ENCODE data around the gene SLC12A9.
A peak's percentile ranks its signal among the peaks of the same experiment; 100 is the strongest.
"Not testable (repeated sequence)": the region's sequence is repeated elsewhere in the genome, so short reads cannot be mapped to it uniquely, and the experiment has no call there.

SLC12A9 gene

DNA sequence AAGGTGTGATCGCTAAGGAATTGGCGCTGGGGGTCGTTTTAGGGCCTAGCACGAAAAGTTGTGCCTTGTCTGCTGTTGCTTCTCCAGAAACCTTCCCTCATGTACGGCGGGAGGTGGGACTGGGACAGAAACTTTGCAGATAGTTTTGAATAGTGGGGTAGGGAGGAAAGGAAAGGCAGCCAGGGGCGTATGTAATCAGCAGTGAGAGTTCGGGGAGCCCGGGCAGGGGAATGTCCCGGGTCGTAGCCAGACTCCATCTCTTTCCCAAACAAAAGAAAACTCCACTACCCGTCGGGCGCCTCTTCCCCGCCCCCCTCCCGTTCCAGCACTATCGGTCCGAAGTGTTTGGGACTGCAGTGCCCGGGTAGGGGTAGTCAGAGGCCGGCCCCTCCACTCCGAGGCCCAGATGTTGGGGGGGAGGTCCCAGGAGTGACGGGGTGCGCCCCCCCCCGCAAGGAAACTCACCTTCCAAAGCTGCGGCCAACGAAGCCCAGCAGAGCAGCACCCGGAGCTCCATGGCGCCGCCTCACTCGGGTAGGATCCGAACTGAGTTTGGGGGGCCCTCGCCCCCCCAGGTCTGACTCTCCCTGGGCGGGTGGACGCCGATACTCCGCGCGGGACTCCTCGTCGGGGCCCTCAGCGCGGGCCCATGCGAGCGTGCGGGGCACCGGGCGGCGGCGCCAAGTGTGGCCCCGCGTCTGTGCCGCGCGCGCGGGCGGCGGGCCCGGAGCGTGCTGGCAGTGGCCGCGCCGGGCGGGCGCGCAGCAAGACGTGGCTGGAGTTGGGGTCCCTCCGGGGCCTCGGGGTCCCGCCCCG, 25.8 kb upstream of the SLC12A9 start:
- DNase-seq (ENCODE audit: low read depth): no peak

DNA sequence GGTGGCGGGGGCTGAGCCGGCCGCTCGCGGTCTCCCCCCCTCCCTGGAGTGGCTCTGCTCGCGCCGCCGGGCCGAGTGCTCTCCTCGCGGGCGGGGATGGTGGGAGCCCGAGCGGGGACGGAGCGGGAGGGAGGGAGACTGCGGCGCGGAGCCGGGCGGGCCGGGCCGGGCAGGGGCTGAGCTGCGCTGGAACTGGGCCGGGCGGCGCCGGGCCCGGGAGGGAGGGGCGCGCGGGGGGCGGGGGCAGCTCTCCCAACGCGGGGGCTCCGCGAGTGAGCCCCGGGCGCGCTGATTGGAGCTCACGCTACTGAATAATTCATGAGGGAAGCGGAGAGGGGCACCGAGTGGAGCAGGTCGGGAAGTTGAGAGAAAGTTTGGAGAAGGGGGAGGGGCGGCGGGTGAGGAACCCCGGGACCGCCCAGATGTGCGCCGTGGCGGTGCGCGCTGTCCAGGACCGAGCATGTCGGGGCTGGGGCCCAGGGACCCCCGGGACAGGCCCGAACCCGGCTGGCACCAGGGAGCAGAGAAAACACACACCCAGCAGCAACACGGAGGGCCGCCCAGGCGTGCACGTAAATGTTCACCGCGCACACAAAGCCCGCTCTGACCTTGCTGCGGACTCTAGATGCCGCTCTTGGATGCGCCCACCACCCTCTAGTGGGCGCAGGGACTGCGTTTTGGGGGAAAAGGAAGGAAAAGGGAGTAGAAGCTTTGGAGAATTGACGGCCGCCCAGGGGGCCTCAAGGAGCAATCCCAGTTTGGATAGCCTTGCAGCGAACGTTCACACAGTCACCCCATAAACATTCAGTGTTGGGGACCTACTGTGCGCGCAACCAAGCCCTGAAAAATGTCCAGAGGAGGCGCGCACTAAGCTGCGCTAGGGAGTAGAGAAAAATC, 24.9 kb upstream of the SLC12A9 start, which contains the start of gene EPHB4:
Gene EPHB4, minus strand, starts transcription at position 194 of the 897 bp plus-strand sequence. CDS start 493 bp downstream, outside the sequence.
- DNase-seq (ENCODE audit: low read depth): no peak

GRCh38 chr7:100829150-100829716, 23.3 kb upstream of the SLC12A9 start:
- no peak for DNase-seq (ENCODE audit: low read depth)

DNA sequence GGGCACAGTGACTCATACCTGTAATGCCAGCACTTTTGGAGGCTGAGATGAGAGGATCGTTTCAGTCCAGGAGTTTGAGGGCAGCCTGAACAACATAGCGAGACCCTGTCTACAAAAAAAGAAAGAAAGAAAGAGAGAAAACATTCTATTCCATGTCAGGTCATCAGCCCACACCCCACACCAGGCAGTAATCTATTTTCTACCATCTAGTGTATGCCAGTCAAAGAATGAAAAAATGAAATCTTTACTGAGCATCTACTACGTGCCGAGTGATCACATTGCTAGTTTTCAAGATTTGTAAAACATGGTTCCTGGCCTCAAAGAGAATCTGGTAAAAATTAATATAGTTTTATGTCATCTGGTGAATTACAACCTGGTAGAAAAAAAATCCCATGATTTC, 22.1 kb upstream of the SLC12A9 start:
- DNase-seq (ENCODE audit: low read depth): no peak

DNA sequence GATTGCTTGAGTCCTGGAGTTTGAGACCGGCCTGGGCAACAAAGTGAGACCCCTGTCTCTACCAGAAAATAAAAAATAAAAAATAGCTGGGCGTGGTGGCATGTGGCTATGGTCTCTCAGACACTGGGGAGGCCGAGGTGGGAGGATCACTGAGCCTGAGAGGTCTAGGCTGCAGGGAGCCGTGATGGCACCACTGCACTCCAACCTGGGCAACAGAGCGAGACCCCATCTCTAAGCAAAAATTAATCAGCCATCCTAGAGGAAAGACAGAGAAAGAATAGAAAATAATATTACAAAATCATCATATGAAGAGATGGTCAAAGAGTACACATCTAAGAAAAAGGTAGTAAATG, 20.3 kb upstream of the SLC12A9 start:
- DNase-seq (ENCODE audit: low read depth): no peak

DNA sequence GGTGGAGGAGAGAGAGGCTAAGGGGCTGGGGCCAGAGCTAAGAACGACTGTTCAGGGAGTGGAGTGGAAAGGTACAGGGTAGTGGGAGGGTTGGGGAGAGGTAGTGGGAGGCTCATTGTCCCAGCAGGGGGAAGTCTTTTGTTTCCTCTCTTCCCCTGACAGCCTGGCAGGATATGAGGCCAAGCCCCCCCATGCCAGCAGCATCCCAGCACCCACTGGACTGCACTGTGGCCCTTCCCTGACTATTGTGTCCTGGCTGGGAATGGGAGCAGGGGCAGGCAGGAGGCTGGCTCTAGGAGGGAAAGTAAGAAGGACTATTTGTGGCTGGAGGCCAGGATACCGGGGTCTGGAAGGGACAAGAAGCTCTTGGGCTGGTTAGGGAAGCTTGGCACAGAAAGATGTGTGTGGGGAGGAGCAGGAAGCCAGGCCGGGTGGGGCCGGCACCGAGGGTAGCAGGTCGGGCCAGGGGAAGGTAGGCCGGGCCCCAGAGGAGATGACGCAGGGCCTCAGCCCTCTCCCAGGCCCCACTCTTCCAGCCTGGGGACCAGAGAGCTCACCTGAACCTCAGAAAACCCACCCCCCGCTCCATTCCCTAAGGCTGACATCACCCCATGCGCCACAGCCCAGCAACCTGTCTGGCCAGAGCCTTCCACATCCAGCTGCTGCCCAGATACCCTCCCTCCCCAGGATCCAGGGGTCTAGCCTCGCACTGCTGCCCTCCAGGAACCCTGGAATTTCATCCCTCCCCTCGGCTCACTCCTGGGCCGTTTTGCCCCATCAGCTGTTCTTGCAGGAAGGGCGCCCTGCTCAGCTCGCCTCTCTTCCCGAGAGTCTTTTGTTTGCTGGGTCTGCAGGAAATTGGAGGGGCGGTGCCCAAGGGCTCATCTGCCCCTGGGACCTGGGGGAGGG, 16.4 kb upstream of the SLC12A9 start:
- DNase-seq (ENCODE audit: low read depth): no peak

DNA sequence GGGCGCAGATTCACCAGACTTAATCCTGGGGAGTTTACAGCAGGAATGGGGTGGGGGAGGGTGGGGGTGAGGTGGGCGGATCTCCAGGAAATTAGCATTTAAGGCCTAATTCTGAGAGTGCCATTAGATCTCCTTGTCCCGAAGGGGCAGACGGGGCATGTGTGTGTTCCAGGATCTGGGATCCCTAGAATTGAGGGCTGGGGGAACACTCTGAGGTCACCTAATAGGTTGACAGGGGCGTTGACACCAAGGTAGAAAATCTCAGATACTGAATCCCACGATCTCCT, 15.8 kb upstream of the SLC12A9 start:
- no peak for DNase-seq (ENCODE audit: low read depth)

- DNase-seq (ENCODE audit: low read depth): peak; percentile 62
Observed at GRCh38 chr7:100837099-100837836, 15.2 kb upstream of the SLC12A9 start.

GRCh38 chr7:100839361-100839760, 13.2 kb upstream of the SLC12A9 start:
- no peak for DNase-seq (ENCODE audit: low read depth)

DNA sequence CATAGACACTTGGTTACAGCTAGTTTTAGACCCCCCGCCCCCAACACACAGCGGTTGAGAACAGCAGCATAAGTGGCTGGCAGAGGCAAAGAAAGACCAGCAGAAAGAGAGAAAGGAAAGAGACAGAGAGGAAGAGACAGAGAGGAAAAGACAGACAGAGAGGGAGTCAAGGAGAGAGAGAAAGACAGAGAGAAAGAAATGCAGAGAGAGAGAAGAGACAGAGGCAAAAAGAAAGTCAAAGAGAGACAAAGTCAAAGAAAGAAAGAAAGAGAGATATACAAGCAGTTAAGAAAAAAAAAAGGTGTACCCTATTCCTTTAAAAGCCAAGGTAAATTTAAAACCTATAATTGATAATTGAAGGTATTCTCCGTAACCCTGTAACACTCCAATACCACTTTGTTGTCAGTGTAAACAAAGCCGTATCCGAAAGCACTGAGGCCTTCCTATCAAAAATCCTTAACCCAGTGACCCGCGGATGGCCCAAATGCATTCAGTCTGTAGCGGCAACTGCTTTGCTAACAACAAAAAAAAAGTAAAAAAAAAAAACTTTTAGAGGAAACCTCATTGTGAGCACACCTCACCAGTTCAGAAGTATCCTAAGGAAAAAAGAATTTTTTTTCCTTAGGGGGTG, 11.9 kb upstream of the SLC12A9 start:
- DNase-seq (ENCODE audit: low read depth): no peak

- no peak for DNase-seq (ENCODE audit: low read depth)
Observed at GRCh38 chr7:100847360-100847759, 5.2 kb upstream of the SLC12A9 start.

DNA sequence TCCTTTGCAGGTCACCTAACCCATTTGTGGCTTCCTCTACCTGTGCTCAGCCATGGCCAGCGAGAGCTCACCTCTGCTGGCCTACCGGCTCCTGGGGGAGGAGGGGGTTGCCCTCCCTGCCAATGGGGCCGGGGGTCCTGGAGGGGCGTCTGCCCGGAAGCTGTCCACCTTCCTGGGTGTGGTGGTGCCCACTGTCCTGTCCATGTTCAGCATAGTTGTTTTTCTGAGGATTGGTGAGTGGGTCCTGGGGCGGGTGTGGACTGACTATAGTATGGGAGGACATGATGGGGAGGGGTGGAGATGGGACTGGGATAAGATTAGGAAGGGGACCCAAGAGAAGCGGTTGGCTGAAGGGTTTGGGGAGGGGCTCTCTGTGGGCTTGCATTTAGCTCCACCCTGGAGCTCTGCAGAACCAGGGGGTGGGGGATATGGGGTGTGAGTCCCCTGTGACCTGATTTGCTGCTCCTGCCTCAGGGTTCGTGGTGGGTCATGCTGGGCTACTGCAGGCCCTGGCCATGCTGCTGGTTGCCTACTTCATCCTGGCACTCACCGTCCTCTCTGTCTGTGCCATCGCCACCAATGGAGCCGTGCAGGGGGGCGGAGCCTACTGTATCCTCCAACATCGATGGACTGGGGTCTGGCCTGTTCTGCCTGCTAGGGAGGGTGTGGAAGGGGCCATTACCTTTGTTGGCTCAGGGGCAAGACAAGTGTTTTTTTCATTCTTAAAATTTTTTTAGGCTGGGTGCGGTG, 1.8 kb downstream of the SLC12A9 start:
- no peak for DNase-seq (ENCODE audit: low read depth)

DNA sequence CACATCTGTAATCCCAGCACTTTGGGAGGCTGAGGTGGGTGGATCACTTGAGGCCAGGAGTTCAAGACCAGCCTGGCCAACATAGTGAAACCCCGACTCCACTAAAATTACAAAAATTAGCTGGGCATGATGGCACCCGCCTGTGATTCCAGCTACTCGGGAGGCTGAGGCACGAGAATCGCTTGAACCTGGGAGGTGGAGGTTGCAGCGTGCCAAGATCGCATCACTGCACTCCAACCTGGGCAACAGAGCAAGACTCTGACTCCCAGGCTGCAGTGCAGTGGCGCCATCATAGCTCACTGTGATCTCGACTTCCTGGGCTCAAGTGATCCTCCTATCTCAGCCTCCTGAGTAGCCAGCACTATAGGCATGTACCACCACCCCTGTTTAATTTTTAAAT, 2.4 kb downstream of the SLC12A9 start:
- DNase-seq (ENCODE audit: low read depth): not testable (repeated sequence)

DNA sequence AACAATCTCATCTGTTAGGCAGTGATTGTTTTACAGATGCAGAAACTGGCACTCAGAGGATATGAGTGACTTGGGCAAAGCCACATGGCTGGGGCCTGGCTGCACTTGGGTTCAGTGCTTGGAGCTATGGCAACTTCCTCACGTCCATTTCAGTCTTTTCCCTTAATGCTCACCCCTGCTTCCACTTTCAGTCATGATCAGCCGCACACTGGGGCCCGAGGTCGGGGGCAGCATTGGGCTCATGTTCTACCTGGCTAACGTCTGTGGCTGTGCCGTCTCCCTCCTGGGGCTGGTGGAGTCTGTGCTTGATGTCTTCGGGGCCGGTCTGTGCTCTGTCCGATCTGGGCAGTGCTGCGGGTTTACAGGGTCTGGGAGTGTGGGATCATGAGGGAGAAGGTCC, 3.0 kb downstream of the SLC12A9 start:
- no peak for DNase-seq (ENCODE audit: low read depth)

DNA sequence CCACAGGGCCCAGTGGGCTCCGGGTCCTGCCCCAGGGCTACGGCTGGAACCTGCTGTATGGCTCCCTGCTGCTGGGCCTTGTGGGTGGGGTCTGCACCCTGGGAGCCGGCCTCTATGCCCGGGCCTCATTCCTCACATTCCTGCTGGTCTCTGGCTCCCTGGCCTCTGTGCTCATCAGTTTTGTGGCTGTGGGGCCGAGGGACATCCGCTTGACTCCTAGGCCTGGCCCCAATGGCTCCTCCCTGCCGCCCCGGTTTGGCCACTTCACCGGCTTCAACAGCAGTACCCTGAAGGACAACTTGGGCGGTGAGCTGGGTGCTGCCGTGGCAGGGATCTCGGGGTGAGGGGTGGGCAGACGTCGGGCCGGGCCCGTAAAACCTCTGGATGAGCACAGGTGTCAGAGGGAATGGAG, 4.4 kb downstream of the SLC12A9 start:
- DNase-seq (ENCODE audit: low read depth): no peak

GRCh38 chr7:100859856-100860255, 7.3 kb downstream of the SLC12A9 start:
- no peak for DNase-seq (ENCODE audit: low read depth)

DNA sequence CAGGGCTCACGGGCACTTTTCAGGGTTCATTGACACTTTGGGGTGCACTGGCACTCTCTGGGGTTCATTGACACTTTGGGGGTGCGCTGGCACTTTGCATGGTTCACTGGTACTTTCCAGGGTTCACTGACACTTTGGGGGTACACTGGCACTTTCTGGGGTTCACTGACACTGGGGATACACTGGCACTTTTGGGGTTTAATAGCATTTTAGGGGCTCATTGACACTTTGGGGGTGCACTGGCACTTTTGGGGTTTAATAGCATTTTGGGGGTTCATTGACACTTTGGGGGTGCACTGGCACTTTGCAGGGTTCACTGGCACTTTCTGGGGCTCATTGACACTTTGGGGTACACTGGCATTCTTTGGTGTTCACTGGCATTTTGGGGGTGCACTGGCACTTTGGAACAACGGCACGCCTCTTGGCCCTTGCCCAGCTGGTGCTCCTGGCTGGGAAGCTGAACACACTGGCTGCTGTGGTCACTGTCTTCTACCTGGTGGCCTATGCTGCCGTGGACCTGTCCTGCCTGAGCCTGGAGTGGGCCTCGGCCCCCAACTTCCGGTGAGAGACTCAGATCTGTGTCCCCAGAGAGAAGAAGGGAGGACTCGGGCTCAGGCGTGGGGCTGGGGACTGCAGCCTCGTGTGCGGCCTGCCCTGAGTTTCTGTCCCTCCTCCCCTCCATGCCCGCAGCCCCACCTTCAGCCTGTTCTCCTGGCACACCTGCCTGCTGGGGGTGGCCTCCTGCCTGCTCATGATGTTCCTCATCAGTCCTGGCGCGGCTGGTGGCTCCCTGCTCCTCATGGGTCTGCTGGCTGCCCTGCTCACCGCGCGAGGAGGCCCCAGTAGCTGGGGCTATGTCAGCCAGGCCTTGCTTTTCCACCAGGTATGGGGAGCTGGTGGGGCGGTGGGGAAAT, 8.4 kb downstream of the SLC12A9 start:
- DNase-seq (ENCODE audit: low read depth): no peak

GRCh38 chr7:100861616-100861985, 9.1 kb downstream of the SLC12A9 start:
- no peak for DNase-seq (ENCODE audit: low read depth)

DNA sequence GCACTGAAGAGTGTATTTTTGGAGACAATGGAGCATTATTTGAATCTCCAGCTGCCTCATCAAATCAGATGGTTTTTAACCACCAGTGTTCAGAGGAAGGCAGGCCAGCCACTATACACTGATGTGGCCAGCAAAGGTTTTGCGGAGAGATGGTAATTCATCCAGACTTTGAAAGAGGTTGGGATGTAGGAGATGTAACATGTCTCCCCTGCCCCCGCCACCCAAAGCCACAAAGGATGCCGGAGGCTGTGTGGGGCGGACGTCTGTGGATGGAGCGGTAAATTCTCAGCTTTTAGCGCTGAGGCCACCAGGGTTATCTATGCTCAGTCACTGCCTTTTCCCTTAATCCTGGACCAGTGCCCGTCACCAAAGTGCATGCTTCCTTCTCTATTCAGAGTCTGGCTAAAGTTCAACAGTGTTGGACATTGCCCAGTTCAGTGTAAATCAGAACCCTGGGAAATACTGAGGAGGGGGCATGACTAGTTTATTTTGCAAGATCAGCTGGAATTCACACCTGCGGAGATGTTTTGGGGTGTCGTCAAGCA, 11.0 kb downstream of the SLC12A9 start:
- DNase-seq (ENCODE audit: low read depth): no peak
